Activated T-cell treated with anti-CD3 and anti-CD28 coated beads for 24 hours (primary cell): ENCODE results near the gene OR51B2.
"Not testable (repeated sequence)": the region's sequence is repeated elsewhere in the genome, so short reads cannot be mapped to it uniquely, and the experiment has no call there.

Experiments used
- DNase-seq: peaks from one replicate; pipeline ENCODE4 v3.0.0-alpha.2; 2020; ENCODE audit warnings: low read depth

The OR51B2 gene

GRCh38 chr11:5313326-5314023 is 10.6 kb downstream of the OR51B2 start:
- DNase-seq, result not testable (repeated sequence)

GRCh38 chr11:5310423-5310822 is 13.7 kb downstream of the OR51B2 start:
- no peak for DNase-seq

- no peak for DNase-seq
Measured at GRCh38 chr11:5307256-5308019, 16.7 kb downstream of the OR51B2 start.

- DNase-seq, result no peak
Measured at GRCh38 chr11:5304046-5304445, 20.1 kb downstream of the OR51B2 start.

GRCh38 chr11:5303626-5304025 is 20.5 kb downstream of the OR51B2 start:
- DNase-seq, result no peak

GRCh38 chr11:5301846-5302245 is 22.3 kb downstream of the OR51B2 start, which contains the start of gene OR51B4:
OR51B4 (minus strand) TSS chr11:5301946; CDS start chr11:5301946, 0 bp downstream.
- no peak for DNase-seq

- no peak for DNase-seq
Measured at GRCh38 chr11:5300251-5300650, 23.8 kb downstream of the OR51B2 start.

- no peak for DNase-seq
Measured at GRCh38 chr11:5298451-5298850, 25.6 kb downstream of the OR51B2 start.

- DNase-seq, result no peak
Measured at GRCh38 chr11:5297721-5298323, 26.3 kb downstream of the OR51B2 start.

GRCh38 chr11:5294342-5294995 is 29.6 kb downstream of the OR51B2 start:
- DNase-seq, result not testable (repeated sequence)

GRCh38 chr11:5293028-5293427 is 31.1 kb downstream of the OR51B2 start:
- DNase-seq, result no peak

- DNase-seq, result no peak
Measured at GRCh38 chr11:5291207-5291838, 32.8 kb downstream of the OR51B2 start.

GRCh38 chr11:5290106-5290505 is 34.0 kb downstream of the OR51B2 start:
- DNase-seq, result no peak

- no peak for DNase-seq
Measured at GRCh38 chr11:5289696-5290095, 34.4 kb downstream of the OR51B2 start.

- no peak for DNase-seq
Measured at GRCh38 chr11:5288906-5289550, 35.1 kb downstream of the OR51B2 start.

- DNase-seq, result no peak
Measured at GRCh38 chr11:5288108-5288905, 35.8 kb downstream of the OR51B2 start.

GRCh38 chr11:5286901-5287300 is 37.2 kb downstream of the OR51B2 start:
- DNase-seq, result no peak

GRCh38 chr11:5286351-5286750 is 37.7 kb downstream of the OR51B2 start:
- DNase-seq, result no peak

GRCh38 chr11:5285703-5286340 is 38.3 kb downstream of the OR51B2 start:
- DNase-seq, result no peak

GRCh38 chr11:5284637-5285036 is 39.5 kb downstream of the OR51B2 start:
- no peak for DNase-seq
